ENCODE data around the gene UNC93A.

GRCh38 chr6:167311286-167311685 is 20.2 kb downstream of the UNC93A start:
- TF ChIP-seq POLR2A (IDR thresholded peaks at IDR 0.05; ENCODE audit: low read depth, low read length) (no peak), POLR2AphosphoS5 (IDR thresholded peaks at IDR 0.05; ENCODE audit: low read depth, low read length) (no peak)
